HG02759 (cell line): ENCODE data around the gene OVAAL.
"Not testable (repeated sequence)": the region's sequence is repeated elsewhere in the genome, so short reads cannot be mapped to it uniquely, and the experiment has no call there.

Experiments used
- ATAC-seq: cut with Tn5 transposase; IDR thresholded peaks from one replicate; pipeline ENCODE4 v1.9.1; 2021; ENCODE audit warnings: mild to moderate bottlenecking, moderate library complexity; ENCODE audit not compliant: unreplicated experiment

Gene OVAAL

DNA sequence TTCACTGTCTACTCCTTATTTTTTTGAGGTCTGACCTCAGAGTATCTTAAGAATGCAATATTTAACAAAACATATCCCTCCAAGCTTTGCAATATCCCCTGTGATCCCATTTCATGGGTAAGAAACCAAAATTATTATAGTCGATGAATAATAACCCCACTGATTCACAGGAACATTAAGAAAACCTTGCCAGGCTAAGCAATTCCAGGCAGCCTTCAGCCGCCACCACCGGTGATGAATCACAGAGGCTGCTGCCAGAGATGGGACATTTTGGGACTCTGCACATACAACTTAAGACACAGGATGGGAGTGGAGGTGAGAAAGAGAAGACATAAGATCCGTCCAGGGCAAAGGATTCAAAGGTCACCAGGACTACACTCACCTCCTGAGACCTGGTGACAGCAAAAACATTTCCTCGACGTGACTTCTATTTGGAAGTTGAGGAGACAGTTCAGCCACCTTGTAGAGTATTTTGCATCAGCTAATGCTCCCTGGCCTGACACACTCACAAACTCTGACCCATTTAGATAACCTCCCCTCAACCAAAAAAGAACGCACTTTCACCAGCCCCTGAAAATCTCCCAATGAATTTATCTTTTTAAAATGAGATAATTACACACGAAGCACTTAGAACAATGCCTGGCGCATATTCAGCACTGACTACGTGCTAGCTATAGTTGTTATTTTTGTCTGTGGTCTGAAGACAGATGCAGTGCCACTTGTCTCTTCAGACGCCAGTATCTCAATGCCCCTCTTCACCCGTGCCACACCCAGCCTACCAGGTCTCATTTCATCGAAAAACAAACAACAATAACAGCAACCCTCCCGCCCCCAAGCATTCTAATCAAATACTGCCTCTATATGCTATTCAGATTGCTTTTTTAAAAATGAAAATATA, 17.8 kb upstream of the OVAAL start:
- no peak for ATAC-seq

DNA sequence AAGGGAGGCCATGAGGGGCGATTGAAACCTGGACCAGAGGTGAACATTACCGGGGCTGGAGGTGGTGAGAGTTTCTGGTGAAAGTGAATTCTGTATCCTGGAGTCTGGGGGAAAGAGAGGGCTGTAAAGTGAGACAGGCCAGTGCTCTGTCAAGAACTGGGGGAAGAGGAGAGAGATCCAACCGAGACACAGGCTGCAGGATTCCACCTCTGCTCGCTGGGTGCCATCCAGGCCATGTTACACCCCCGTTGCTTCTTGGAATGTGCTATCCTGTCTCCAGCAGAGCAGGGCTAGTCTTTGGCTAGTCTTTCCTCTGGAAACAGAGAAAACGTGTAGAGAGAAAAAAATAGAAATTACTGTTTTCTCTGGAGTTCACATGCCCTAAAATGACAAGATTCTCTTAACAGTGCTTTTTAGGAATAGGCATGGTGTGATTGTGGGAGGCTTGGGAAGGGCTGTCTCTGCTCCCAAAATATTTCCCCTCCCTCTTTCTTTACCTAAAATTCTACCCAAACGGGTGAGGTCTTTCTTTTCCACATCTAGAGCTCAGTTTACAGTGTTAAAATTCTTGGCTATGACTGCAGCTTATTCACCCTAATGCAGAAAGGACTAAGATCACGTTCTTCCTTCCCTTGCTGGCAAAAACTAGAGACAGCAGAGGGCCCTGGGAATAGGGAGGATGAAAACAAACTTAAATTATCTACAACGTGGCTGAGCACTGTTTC, 16.5 kb upstream of the OVAAL start:
- ATAC-seq = no peak

DNA sequence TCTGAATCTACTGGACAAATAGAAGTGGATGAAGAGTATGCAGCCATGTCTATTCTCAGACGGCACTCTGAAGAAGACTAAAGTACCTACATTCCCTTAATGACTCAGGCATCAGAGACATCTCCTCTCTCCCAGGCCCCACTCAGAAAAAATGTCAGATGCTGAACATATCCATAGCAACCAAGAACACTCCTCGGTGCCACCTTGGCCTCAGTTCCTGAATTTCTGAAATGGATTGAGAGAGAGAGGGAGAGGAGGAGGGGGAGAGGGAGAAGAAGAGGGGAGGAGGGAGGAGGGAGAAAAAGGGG, 16.0 kb upstream of the OVAAL start:
- ATAC-seq = no peak

DNA sequence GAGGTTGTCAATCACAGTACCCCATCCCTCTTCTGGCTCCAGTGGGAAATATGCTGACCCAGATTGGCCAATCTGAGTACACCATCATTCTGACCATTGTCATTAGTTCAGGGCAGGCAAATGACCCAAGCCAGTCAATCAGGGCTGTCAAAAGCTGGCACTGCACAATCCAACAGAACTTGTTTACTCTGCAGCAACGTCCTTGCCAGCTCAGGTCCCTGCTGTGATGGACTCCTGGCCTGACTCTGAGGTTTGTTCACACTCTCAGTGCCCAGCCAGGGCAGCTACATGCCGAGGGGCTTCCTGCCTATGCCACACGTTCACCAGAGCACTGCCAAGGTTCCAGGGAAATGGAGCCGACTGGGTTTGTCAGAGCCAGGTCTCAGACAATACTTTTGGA, 14.7 kb upstream of the OVAAL start:
- ATAC-seq = no peak

DNA sequence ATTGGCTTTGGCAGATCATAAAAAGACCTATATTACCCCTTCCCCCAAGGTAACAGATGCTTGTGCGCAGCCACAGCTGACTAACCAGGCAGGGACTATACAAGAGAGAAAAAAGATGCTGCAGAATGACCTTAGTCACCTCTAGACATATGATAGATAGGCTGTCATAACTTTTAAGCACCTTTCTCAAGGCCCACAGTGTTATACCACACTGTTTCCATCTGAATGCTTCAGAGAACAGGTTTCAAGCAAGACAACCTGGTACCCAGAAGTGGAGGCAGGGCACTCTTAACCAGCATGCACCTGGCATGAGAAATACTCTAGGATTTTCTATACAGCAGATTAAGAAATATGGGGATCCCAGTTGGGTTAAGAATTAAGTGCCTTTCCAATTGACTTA, 12.8 kb upstream of the OVAAL start:
- ATAC-seq = no peak

DNA sequence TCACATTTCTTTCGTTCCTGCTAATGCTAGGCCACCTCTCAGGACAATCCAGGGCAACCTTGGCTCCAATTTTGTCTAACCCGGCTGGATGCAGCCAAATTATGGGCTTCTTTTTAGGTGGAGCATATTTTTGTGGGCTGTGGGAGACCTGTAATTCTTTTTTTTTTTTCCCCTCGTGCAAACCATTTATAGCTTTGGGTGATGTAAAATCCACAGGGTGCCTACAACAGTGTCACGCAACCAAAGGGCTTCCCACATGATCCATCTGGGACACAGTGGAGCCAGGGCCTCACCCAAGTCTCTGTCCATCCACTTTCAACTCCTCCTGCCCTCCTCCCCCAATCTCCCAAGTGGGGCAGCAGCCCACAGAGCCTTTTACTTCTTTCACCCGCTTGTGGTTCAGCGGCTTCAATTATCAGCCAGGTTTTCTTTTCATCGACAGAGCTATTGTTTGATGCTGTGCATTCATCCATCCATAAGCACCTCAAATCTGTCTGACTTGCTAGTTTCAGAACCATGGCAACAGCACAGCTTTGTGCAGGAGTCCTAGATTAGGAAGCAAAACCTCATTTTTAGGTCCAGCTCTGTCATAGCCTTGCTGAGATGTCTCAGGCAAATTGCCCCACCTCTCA, 10.0 kb upstream of the OVAAL start:
- ATAC-seq = no peak

DNA sequence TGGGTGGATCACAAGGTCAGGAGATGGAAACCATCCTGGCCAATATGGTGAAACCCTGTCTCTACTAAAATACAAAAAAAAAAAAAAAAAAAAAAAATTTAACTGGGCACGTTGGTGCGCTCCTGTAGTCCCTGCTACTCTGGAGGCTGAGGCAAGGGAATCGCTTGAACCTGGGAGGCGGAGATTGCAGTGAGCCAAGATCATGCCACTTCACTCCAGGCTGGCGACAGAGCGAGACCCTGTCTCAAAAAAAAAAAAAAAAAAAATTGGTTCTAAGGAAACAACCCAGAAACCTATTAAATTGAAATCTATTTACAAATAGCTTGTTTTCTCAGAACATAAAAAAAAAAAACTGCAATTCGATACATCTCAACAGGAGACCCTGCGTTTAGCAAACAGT, 9.0 kb upstream of the OVAAL start:
- not testable (repeated sequence) for ATAC-seq

DNA sequence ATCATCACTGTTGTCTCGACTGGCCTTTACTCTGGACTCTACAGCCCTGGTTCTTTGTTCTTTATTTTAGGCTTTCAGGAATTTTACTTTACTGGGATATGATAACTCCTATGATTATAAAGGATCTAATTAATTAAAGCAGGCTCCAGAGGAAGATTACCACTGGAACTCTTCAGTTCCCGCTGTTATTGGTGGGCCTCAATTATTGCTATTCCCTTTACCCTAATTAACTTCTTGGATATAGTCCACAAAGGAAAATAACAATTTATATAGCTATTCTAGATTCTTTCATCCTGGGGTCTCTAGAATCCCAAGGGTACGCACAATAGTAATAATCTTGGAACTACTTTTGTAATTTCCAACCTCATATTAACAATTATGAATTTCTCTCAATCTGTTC, 8.5 kb upstream of the OVAAL start:
- ATAC-seq = no peak

DNA sequence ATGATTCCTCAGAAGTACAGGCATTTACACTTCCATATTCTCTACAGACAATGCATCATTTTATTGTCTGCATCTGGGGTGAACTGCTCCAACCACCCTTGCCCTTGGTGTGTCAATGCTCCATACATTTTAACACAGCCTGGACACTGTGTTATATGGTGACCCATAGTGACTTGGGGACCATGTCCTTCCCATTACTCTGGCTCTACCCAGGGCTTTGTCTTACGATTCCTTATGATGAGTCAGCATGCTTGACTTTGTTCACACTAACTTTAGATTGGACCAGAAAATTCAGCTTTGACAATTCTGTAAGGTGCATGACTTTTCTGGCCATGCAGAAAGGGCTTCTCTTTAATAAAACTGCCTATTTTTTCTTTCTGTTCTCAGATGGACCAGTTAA, 6.8 kb upstream of the OVAAL start:
- no peak for ATAC-seq

DNA sequence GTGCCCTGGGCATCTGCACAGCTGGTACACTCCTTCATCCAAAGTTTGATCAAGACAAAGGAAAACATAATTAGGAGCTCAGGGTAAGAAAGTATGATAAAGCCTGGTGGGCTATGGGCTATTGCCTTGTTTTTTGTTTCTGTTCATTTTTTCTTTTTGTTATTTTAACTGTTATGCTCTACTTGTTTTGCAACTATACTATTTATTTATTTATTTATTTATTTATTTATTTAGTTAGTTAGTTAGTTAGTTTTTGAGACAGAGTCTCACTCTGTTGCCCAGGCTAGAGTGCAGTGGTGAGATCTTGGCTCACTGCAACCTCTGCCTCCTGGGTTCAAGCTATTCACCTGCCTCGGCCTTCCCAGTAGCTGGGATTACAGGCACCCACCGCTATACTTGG, 5.7 kb upstream of the OVAAL start:
- not testable (repeated sequence) for ATAC-seq

DNA sequence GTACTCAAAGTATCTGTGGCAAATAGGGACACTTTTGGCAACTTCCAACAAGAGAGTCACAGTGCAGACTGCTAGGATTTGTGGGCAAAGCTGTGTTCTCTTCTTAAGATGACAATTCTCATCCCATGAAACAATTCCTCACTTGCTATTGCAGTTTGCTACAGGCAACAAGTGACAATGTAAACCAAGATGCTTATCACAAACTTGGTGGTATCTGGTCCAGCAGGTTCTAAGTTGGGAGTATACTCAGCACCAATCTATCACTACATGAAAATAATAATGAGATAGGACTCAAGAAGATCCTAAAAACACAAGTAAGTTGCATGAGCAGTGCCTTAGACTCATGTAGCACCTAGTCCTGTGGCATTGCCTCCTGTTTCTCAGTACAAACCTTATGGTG, 3.4 kb upstream of the OVAAL start:
- ATAC-seq = no peak

DNA sequence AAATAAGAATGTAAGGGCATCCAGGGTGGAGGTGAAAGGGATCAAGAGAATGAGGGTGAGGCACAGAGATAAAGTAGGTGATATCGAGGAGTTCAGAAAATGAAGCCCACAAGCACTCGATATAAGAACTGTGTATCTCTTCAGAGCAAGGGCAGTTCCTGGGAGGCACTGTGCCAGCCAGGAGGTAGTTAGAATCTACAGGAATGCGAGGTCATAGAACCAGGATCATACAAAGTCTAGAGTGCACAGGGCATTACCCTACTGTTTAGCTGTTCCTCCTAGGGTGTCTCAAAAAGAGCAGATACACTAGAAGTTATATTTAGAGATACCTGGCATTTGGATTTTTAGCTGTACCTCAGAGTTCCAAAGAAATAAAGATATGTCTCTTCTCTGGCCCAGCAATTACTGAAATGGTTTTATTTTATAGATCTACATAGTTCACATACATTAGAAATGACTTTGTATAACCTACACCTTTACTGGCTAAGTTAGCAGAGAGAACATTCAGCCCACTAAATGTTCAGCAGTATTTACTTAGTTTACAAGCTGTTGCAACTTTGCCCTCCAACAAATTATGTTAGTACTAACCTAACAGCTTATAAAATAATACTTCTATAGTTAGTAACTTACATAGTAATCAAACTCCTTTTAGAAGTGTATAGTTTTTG, 1.6 kb downstream of the OVAAL start:
- no peak for ATAC-seq

DNA sequence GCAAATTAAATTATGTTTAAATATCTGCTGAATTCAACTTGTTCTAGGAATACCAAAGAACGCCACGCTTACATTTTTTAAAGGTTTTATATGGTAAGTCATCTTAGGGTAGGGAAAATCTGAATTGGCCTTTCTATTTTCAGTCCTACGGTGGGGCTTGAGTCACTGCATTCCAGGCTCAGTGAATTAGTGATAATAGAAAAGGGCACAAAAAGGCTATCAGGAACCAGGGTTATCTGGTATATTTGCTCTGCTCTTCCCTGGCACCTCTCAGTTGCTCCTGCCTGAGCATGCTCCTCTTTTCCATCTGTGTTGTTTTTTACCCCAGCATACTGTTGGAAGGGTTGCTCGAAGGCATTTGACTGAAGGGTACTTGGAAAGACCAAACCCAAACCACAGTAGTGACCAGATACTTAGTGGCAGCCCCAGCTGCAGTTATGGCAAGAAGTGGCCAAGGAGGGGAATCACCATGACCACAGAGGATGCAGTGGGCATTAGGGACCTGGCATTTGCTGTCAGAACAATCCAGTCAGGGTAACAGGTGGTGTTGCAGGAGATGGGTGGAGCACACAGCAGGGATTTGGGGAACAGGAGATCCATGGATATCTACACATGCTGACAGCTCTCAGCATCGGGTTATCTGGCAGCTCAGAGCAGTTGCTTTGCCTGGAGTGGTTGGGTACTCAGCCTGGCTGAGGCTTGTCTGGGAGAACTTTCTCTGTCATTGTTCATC, 2.3 kb downstream of the OVAAL start:
- ATAC-seq = no peak

DNA sequence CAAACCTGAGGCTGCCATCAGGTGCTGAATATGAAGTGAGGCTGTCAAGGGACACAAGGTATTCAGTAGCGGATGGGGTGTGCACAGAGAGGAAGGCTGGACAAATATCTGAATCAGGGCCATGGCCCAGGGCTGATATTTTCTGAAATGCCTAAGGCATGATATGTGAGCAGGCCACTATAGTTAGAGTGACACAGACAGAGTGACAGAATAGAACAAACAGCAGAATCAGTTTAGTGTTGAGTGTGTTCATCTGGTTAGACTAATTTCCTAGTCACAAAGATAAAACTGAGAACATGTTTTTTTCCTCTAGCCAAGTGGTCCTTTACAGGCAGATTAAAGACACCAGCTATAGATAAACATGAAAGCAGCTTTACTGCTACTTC, 3.9 kb downstream of the OVAAL start:
- ATAC-seq = no peak

DNA sequence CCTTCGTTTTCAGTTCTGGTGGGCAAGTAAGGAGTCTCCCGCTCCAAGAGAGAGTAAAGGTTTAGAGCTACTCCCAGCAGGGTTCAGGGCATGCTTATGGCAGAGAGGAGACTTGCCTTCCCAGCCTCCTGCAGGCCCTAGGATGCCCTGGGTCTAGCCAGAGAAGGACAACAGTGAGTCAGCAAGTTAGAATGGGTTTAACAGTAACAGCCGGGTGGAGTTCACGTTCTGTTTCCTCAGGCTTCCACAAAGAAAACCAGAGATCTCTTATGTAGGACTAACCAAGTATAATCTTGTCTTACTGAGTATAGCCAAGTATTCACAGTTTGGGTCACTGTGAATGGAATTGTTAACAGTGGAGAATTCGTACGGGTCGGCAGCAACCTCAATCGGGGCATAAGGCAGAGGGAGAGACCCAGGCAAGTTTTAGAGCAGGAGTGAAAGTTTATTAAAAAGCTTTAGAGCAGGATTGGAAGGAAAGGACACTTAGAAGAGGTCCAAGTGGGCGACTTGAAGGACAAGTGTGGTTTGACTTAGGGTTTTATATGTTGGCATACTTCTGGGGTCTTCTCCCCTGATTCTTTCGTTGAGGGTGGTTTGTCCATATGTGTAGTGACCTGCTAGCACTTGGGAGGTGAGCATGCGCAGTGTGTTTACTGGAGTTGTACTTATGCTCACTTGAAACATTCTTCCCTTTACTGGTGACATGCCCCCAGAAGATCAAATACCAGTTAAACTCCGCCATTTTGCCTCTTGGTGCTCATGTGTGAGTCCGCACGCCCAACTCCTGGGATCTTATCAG, 4.5 kb downstream of the OVAAL start:
- no peak for ATAC-seq

DNA sequence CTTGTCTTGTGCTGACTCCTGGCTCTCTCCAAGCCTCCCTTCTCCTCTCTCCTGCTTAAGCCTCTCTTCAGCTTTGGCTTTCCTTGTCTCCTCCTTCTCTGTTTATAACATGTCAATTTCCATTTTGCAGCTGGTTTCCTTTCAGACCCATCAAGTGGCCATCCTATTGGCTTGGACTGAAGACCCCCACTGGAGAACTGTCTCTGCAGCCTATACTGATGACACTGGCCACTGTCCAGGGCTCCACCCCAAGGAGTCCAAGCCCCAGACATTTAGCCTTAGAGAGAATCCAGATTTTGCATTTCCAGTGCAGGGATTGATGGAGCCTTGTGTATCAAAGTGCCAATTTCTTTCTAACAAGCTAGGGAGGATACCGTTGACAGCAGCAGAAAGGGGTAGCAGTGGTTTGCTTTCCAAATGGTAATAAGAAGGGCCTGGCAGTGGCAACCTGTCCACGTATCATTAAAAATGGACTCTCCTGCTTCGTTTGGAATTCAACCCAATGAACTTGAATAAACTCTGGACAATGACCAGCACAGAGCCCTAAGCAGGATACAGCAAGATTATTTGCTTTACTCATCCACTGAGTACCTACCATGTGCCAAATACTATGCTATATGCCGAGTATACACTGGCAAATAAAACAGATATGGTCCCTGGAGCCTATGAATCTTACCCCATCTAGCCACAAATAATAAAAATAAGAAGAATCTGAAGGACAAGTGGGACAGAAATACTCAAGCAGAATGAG, 6.5 kb downstream of the OVAAL start:
- ATAC-seq = no peak

DNA sequence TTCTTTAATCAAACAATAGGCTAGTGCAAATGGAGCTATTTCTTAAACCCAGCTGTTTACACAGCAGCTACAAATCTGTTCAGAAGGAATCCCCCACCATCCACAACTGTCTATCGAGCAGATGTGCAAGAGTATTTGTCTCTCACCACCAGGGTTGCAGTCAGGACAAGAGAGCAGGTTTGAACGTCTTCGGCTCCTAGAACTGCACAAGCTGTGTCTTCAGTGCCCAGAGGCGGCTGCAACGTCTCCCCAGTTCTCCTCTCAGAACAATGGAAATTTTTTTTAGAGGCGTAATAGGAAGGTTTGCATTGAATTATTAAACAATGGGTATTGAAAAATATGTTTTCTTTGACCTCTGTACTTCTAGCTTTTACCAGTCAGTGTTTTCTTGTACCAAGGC, 7.3 kb downstream of the OVAAL start:
- no peak for ATAC-seq

DNA sequence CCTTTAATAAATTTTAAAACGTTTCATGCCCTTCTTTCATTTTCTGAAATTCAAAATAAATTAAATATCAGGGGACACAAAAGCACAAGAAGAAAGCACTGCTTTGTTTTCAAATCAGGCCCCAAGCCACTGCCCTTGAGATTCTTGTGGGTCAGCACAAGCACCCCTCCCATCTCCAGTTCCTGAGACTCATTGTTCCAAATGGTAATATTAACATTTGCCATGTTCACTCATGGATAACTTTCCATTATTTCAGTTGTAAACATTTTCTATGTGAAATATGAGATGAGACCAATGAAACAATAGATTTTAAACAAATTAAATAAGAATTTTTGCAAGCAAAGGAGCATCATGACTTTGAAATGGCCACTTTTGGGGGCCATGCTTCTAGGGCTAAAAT, 7.7 kb downstream of the OVAAL start:
- ATAC-seq = no peak

DNA sequence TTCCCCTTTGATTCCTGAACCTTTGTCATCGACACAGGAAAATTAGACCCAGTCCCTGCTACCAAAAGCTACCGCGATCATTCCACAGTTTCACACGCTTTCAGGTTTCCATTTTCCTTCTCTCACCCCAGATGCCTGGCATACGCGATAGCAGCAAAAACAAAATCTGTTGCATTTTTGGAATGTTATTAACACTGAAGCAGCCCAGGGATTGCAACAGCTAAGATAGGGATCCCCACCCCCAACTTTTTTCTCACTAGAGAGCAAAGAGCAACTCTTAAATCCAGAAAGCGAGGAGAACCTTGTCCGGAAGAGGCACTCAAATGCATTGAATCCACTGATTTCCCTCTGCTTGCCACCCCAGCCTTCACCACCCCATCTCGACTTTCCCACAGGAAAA, 8.9 kb downstream of the OVAAL start:
- no peak for ATAC-seq
